Thyroid gland (tissue), 4 donors: ENCODE data around the gene GRIK4.

ENCODE experiments used
- CTCF ChIP-seq, 6 experiments: fragments of 200-600 bp in 3 of 6; fragments of 450-650 bp in 3 of 6; sonication (generic) in 3 of 6; IDR thresholded peaks; one replicate each; pipeline ENCODE4 v1.5.1; 2016 to 2019; ENCODE audit warnings: antibody characterized with exemption in 6 of 6, mild to moderate bottlenecking in 2 of 6, inconsistent platforms in 1 of 6, moderate library complexity in 1 of 6
- POLR2A ChIP-seq, 2 donors: fragments of 450-650 bp; IDR thresholded peaks; one replicate each; pipeline ENCODE4 v1.6.1; 2017; ENCODE audit warnings: antibody characterized with exemption in 2 of 2, mild to moderate bottlenecking in 2 of 2, moderate library complexity in 1 of 2

GRCh38 chr11:120894202-120894985, 382.8 kb downstream of the GRIK4 start:
- TF ChIP-seq POLR2A (IDR thresholded peaks at IDR 0.05), result no peak
- TF ChIP-seq CTCF (IDR thresholded peaks at IDR 0.05), result no peak
